ENCODE results near the gene KRT82.

GRCh38 chr12:52425466-52425865 is 19.3 kb upstream of the KRT82 start:
- no peak for TF ChIP-seq POLR2AphosphoS5 (IDR thresholded peaks at IDR 0.05; ENCODE audit: low read depth, low read length)
- TF ChIP-seq, protein P1, sequence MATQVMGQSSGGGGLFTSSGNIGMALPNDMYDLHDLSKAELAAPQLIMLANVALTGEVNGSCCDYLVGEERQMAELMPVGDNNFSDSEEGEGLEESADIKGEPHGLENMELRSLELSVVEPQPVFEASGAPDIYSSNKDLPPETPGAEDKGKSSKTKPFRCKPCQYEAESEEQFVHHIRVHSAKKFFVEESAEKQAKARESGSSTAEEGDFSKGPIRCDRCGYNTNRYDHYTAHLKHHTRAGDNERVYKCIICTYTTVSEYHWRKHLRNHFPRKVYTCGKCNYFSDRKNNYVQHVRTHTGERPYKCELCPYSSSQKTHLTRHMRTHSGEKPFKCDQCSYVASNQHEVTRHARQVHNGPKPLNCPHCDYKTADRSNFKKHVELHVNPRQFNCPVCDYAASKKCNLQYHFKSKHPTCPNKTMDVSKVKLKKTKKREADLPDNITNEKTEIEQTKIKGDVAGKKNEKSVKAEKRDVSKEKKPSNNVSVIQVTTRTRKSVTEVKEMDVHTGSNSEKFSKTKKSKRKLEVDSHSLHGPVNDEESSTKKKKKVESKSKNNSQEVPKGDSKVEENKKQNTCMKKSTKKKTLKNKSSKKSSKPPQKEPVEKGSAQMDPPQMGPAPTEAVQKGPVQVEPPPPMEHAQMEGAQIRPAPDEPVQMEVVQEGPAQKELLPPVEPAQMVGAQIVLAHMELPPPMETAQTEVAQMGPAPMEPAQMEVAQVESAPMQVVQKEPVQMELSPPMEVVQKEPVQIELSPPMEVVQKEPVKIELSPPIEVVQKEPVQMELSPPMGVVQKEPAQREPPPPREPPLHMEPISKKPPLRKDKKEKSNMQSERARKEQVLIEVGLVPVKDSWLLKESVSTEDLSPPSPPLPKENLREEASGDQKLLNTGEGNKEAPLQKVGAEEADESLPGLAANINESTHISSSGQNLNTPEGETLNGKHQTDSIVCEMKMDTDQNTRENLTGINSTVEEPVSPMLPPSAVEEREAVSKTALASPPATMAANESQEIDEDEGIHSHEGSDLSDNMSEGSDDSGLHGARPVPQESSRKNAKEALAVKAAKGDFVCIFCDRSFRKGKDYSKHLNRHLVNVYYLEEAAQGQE (IDR thresholded peaks at IDR 0.05; ENCODE audit: insufficient read depth in 1 of 2, low read depth in 2 of 2, low read length in 2 of 2), result no peak
- no peak for TF ChIP-seq SIN3A (IDR thresholded peaks at IDR 0.05; ENCODE audit: borderline replicate concordance, insufficient read depth, low read length)
- no peak for TF ChIP-seq TAF1 (IDR thresholded peaks at IDR 0.05; ENCODE audit: borderline replicate concordance, insufficient read depth, low read length)
- TF ChIP-seq FOXP2 (optimal IDR thresholded peaks at IDR 0.05; ENCODE audit: borderline replicate concordance, extremely low read depth, extremely low read length, insufficient read depth), result no peak
